ENCODE data around the gene SLC7A1. TPM values are rescaled to one million over a fixed set of nuclear protein-coding genes. Genes with fewer than 3 reads are reported as not detected.

The SLC7A1 gene
- total RNA-seq, 1 donor from 2014 or later: 115 TPM

GRCh38 chr13:29567411-29567810, 28.1 kb downstream of the SLC7A1 start:
- H3K27ac ChIP-seq (ENCODE audit: low read depth, low read length): no peak overlapping the region
- DNase-seq (ENCODE audit: low read depth) (no peak), FAIRE-seq (no peak)
- H3K4me2 ChIP-seq (ENCODE audit: low read length): no peak overlapping the region
- TF ChIP-seq EZH2 (IDR thresholded peaks at IDR 0.05; ENCODE audit: insufficient read depth, low read length) (no peak), CTCF (IDR thresholded peaks at IDR 0.05; ENCODE audit: insufficient read depth, low read depth, low read length) (no peak)
- H2AFZ ChIP-seq (ENCODE audit: low read depth, low read length): no peak overlapping the region
- H3K9ac ChIP-seq (ENCODE audit: low read length): no peak overlapping the region
- H3K27me3 Mint-ChIP-seq (ENCODE audit: low read depth, unreplicated experiment): no peaks in the 10 kb centered on the region
- peaks cover 96% of the 10 kb centered on the region for H4K20me1 ChIP-seq (ENCODE audit: insufficient read depth, low read length)
- H3K27me3 ChIP-seq (ENCODE audit: insufficient read depth, low read length): no peaks in the 10 kb centered on the region
- no peaks in the 10 kb centered on the region for H3K36me3 ChIP-seq (ENCODE audit: insufficient read depth, low read length)
- no peak overlapping the region for H3K4me3 ChIP-seq (ENCODE audit: insufficient read depth, low read depth, low read length)
- no peaks in the 10 kb centered on the region for H3K9me3 ChIP-seq (ENCODE audit: insufficient read depth, low read depth, low read length)
- H3K36me3 Mint-ChIP-seq (ENCODE audit: low read depth, unreplicated experiment): peaks cover 4% of the 10 kb centered on the region
- peak overlapping the region; percentile 5 for H3K4me3 Mint-ChIP-seq (ENCODE audit: unreplicated experiment)
- peaks cover 40% of the 10 kb centered on the region for H3K4me1 ChIP-seq (ENCODE audit: insufficient read depth, low read length)
- H3K79me2 ChIP-seq (ENCODE audit: insufficient read depth, low read length): peaks cover 100% of the 10 kb centered on the region
- no peaks in the 10 kb centered on the region for H3K9me3 Mint-ChIP-seq (ENCODE audit: unreplicated experiment)
- no peak overlapping the region for H3K27ac Mint-ChIP-seq (ENCODE audit: unreplicated experiment)
- H3K4me1 Mint-ChIP-seq (ENCODE audit: low read depth, unreplicated experiment): peaks cover 47% of the 10 kb centered on the region

GRCh38 chr13:29566206-29566605, 29.3 kb downstream of the SLC7A1 start:
- peaks cover 54% of the 10 kb centered on the region for H3K4me1 Mint-ChIP-seq (ENCODE audit: low read depth, unreplicated experiment)
- peaks cover 44% of the 10 kb centered on the region for H3K4me1 ChIP-seq (ENCODE audit: insufficient read depth, low read length)
- no peaks in the 10 kb centered on the region for H3K9me3 ChIP-seq (ENCODE audit: insufficient read depth, low read depth, low read length)
- no peak overlapping the region for H3K4me3 ChIP-seq (ENCODE audit: insufficient read depth, low read depth, low read length)
- H3K36me3 Mint-ChIP-seq (ENCODE audit: low read depth, unreplicated experiment): peaks cover 2% of the 10 kb centered on the region
- no peak overlapping the region for H3K9ac ChIP-seq (ENCODE audit: low read length)
- no peaks in the 10 kb centered on the region for H3K9me3 Mint-ChIP-seq (ENCODE audit: unreplicated experiment)
- no peaks in the 10 kb centered on the region for H3K27me3 ChIP-seq (ENCODE audit: insufficient read depth, low read length)
- peaks cover 100% of the 10 kb centered on the region for H3K79me2 ChIP-seq (ENCODE audit: insufficient read depth, low read length)
- no peak overlapping the region for H2AFZ ChIP-seq (ENCODE audit: low read depth, low read length)
- H3K27me3 Mint-ChIP-seq (ENCODE audit: low read depth, unreplicated experiment): no peaks in the 10 kb centered on the region
- DNase-seq (ENCODE audit: low read depth) (no peak), FAIRE-seq (no peak)
- no peak overlapping the region for H3K27ac ChIP-seq (ENCODE audit: low read depth, low read length)
- no peak overlapping the region for H3K4me3 Mint-ChIP-seq (ENCODE audit: unreplicated experiment)
- H4K20me1 ChIP-seq (ENCODE audit: insufficient read depth, low read length): peaks cover 96% of the 10 kb centered on the region
- no peaks in the 10 kb centered on the region for H3K36me3 ChIP-seq (ENCODE audit: insufficient read depth, low read length)
- no peak overlapping the region for H3K27ac Mint-ChIP-seq (ENCODE audit: unreplicated experiment)
- no peak overlapping the region for H3K4me2 ChIP-seq (ENCODE audit: low read length)
- no peak for TF ChIP-seq CTCF (IDR thresholded peaks at IDR 0.05; ENCODE audit: insufficient read depth, low read depth, low read length)
- TF ChIP-seq EZH2 (IDR thresholded peaks at IDR 0.05; ENCODE audit: insufficient read depth, low read length): no peak

- H3K4me1 Mint-ChIP-seq (ENCODE audit: low read depth, unreplicated experiment): peaks cover 54% of the 10 kb centered on the region
Observed at GRCh38 chr13:29564818-29565217, 30.7 kb downstream of the SLC7A1 start.

More at GRCh38 chr13:29564818-29565217, 30.7 kb downstream of the SLC7A1 start:
- Histone ChIP-seq H3K9me3 (ENCODE audit: insufficient read depth, low read depth, low read length) (no peaks in the 10 kb centered on the region), H3K27ac (ENCODE audit: low read depth, low read length) (no peak overlapping the region), H2AFZ (ENCODE audit: low read depth, low read length) (no peak overlapping the region), H3K27me3 (ENCODE audit: insufficient read depth, low read length) (no peaks in the 10 kb centered on the region), H3K4me1 (ENCODE audit: insufficient read depth, low read length) (peaks cover 39% of the 10 kb centered on the region), H3K9ac (ENCODE audit: low read length) (no peak overlapping the region), H3K4me2 (ENCODE audit: low read length) (no peak overlapping the region), H3K36me3 (ENCODE audit: insufficient read depth, low read length) (no peaks in the 10 kb centered on the region), H4K20me1 (ENCODE audit: insufficient read depth, low read length) (peaks cover 97% of the 10 kb centered on the region), H3K4me3 (ENCODE audit: insufficient read depth, low read depth, low read length) (no peak overlapping the region), H3K79me2 (ENCODE audit: insufficient read depth, low read length) (peaks cover 100% of the 10 kb centered on the region)
- Mint-ChIP-seq H3K36me3 (ENCODE audit: low read depth, unreplicated experiment) (peaks cover 2% of the 10 kb centered on the region), H3K27ac (ENCODE audit: unreplicated experiment) (no peak overlapping the region), H3K4me3 (ENCODE audit: unreplicated experiment) (no peak overlapping the region), H3K27me3 (ENCODE audit: low read depth, unreplicated experiment) (no peaks in the 10 kb centered on the region), H3K9me3 (ENCODE audit: unreplicated experiment) (no peaks in the 10 kb centered on the region)
- TF ChIP-seq EZH2 (IDR thresholded peaks at IDR 0.05; ENCODE audit: insufficient read depth, low read length): no peak
- no peak for TF ChIP-seq CTCF (IDR thresholded peaks at IDR 0.05; ENCODE audit: insufficient read depth, low read depth, low read length)
- DNase-seq (ENCODE audit: low read depth) (no peak), FAIRE-seq (no peak)
